Keratinocyte (primary cell): ENCODE results near the gene SPDYE11. TPM values are rescaled to one million over a fixed set of nuclear protein-coding genes. Genes with fewer than 3 reads are reported as not detected.
"Not testable (repeated sequence)": the region's sequence is repeated elsewhere in the genome, so short reads cannot be mapped to it uniquely, and the experiment has no call there.

Experiments
- DNase-seq: peaks from one replicate; pipeline ENCODE4 v3.0.0-alpha.2; 2011; ENCODE audit warnings: low read depth, missing footprints, low spot score
- FAIRE-seq: peaks from 2 replicates; lab custom pipeline; 2011; peaks lifted over from hg19 to GRCh38; lab: Jason Lieb, UNC
- H2AFZ ChIP-seq: 2 replicates; pipeline ENCODE4 v1.6.0; 2012; ENCODE audit warnings: low read length, control low read depth, inconsistent platforms; ENCODE audit not compliant: control insufficient read depth
- H3K27ac ChIP-seq: 2 replicates; pipeline ENCODE4 v1.5.1; 2011; ENCODE audit warnings: low read length; ENCODE audit not compliant: control insufficient read depth, insufficient read depth
- H3K27me3 ChIP-seq: 3 replicates; pipeline ENCODE4 v1.6.0; 2011; ENCODE audit warnings: low read length; ENCODE audit not compliant: control insufficient read depth, insufficient read depth; ENCODE audit errors: extremely low read depth
- H3K36me3 ChIP-seq, 2 experiments: 2 replicates in 1 of 2; 3 replicates in 1 of 2; pipeline ENCODE4 v1.5.1; 2011; ENCODE audit warnings: low read length in 2 of 2, mild to moderate bottlenecking in 1 of 2; ENCODE audit not compliant: control insufficient read depth in 2 of 2, insufficient read depth in 2 of 2; ENCODE audit errors: extremely low read depth in 1 of 2
- H3K4me1 ChIP-seq: 3 replicates; pipeline ENCODE4 v1.5.1; 2011; ENCODE audit warnings: low read length; ENCODE audit not compliant: control insufficient read depth, insufficient read depth; ENCODE audit errors: extremely low read depth
- H3K4me2 ChIP-seq: 3 replicates; pipeline ENCODE4 v1.6.0; 2011; ENCODE audit warnings: low read depth, low read length; ENCODE audit not compliant: control insufficient read depth, insufficient read depth; ENCODE audit errors: extremely low read depth
- H3K4me3 ChIP-seq, 3 experiments: fragments of 200-600 bp in 1 of 3; sonication (generic) in 1 of 3; 2 replicates in 2 of 3; 3 replicates in 1 of 3; pipeline ENCODE4 v1.5.1; 2011 to 2016; ENCODE audit warnings: low read length in 3 of 3, mild to moderate bottlenecking in 3 of 3, control low read depth in 2 of 3, inconsistent platforms in 1 of 3, low read depth in 1 of 3, mixed read lengths in 1 of 3, mixed run types in 1 of 3, moderate library complexity in 1 of 3; ENCODE audit not compliant: control insufficient read depth in 2 of 3, insufficient read depth in 2 of 3; ENCODE audit errors: extremely low read depth in 1 of 3
- H3K79me2 ChIP-seq: 2 replicates; pipeline ENCODE4 v1.6.0; 2012; ENCODE audit warnings: low read length; ENCODE audit not compliant: control insufficient read depth, insufficient read depth
- H3K9ac ChIP-seq: 3 replicates; pipeline ENCODE4 v1.6.0; 2011; ENCODE audit warnings: low read length; ENCODE audit not compliant: control insufficient read depth, insufficient read depth; ENCODE audit errors: extremely low read depth
- H3K9me1 ChIP-seq: 3 replicates; pipeline ENCODE4 v1.6.0; 2011; ENCODE audit warnings: low read length; ENCODE audit not compliant: control insufficient read depth, insufficient read depth; ENCODE audit errors: extremely low read depth
- H3K9me3 ChIP-seq: 2 replicates; pipeline ENCODE4 v1.5.1; 2012; ENCODE audit warnings: low read depth, low read length; ENCODE audit not compliant: control insufficient read depth
- H4K20me1 ChIP-seq: 3 replicates; pipeline ENCODE4 v1.6.0; 2011; ENCODE audit warnings: low read length; ENCODE audit not compliant: control insufficient read depth, insufficient read depth; ENCODE audit errors: extremely low read depth
- dilution Hi-C: fragments of 300-500 bp; cut with MboI; formaldehyde crosslinking; loops from one replicate; pipeline ENCODE4 v1.7.0; 2020; ENCODE audit warnings: low sequenced_read_pairs; ENCODE audit not compliant: extremely low pct_ligation_motif_present
- polyA minus RNA-seq, 3 experiments: library from RNA; depleted of rRNA, polyadenylated mRNA; stranded (reverse); fragments of >200 nt; gene quantifications; 1 replicate in 1 of 3; 2 replicates in 1 of 3; 3 replicates in 1 of 3; pipeline ENCODE4 v1.2.3, GENCODE V29; 2011
- polyA plus RNA-seq, 5 experiments: library from polyadenylated mRNA; depleted of rRNA in 3 of 5; stranded (reverse) in 3 of 5; stranded (forward) in 1 of 5; unstranded in 1 of 5; fragments of >200 nt; gene quantifications; 1 replicate in 1 of 5; 2 replicates in 3 of 5; 3 replicates in 1 of 5; pipeline versions ENCODE4 v1.2.1 to v1.2.3, GENCODE V29; 2011 to 2012; ENCODE audit warnings: missing spikeins in 2 of 5, low read depth in 1 of 5, low replicate concordance in 1 of 5

Gene SPDYE11, protein sequence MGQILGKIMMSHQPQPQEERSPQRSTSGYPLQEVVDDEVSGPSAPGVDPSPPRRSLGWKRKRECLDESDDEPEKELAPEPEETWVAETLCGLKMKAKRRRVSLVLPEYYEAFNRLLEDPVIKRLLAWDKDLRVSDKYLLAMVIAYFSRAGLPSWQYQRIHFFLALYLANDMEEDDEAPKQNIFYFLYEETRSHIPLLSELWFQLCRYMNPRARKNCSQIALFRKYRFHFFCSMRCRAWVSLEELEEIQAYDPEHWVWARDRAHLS
- polyA plus RNA-seq: not detected in 3 replicates
- not detected for polyA plus RNA-seq (2011; ENCODE audit: low read depth)
- not detected in 2 replicates for polyA plus RNA-seq (2011; cell fraction: cytosol; rRNA removed)
- not detected in 2 replicates for polyA plus RNA-seq (2011; cell fraction: nucleus; rRNA removed)
- 0.09 and 0.25 TPM in 2 replicates for polyA plus RNA-seq (2012; ENCODE audit: low replicate concordance)
- polyA minus RNA-seq: not detected in 3 replicates
- not detected for polyA minus RNA-seq (2011; cell fraction: cytosol; rRNA and poly(A)+ RNA removed)
- polyA minus RNA-seq (2011; cell fraction: nucleus; rRNA and poly(A)+ RNA removed): not detected in 2 replicates

DNA sequence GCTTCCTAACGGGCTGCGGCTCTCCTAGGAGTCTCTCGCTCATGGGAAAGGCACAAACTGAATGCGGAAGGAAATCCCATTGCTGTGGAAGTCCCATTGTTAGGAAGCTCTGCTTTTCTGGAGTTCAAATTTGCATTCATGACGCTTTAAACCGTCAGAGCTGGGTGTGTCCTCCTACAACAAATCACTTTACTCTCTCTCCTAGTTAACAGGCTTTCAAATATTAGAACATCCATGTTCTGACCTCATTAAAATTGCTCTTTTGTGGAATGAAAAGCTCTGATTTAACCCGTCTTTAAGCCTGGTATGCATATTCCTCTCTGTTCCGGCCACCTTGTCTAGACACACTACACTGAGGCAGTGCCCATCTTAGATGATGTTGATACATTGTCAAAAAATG is at the start of gene SPDYE11:
Gene SPDYE11, minus strand, starts transcription at position 101 of the 400 bp plus-strand sequence. CDS start 1,800 bp downstream, outside the sequence.
- H3K4me2 ChIP-seq, DNase-seq, H4K20me1 ChIP-seq, H3K9ac ChIP-seq, H3K27me3 ChIP-seq, H3K27ac ChIP-seq, H3K9me1 ChIP-seq, H3K4me3 ChIP-seq, H2AFZ ChIP-seq, H3K9me3 ChIP-seq, H3K4me1 ChIP-seq, H3K79me2 ChIP-seq, FAIRE-seq, dilution Hi-C loops, H3K36me3 ChIP-seq: not testable (repeated sequence)

DNA sequence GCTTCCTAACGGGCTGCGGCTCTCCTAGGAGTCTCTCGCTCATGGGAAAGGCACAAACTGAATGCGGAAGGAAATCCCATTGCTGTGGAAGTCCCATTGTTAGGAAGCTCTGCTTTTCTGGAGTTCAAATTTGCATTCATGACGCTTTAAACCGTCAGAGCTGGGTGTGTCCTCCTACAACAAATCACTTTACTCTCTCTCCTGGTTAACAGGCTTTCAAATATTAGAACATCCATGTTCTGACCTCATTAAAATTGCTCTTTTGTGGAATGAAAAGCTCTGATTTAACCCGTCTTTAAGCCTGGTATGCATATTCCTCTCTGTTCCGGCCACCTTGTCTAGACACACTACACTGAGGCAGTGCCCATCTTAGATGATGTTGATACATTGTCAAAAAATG is 28.2 kb upstream of the SPDYE11 start, which contains the start of gene SPDYE9:
Gene SPDYE9, minus strand, starts transcription at position 101 of the 400 bp plus-strand sequence. CDS start 1,800 bp downstream, outside the sequence.
- FAIRE-seq, dilution Hi-C loops: not testable (repeated sequence)

DNA sequence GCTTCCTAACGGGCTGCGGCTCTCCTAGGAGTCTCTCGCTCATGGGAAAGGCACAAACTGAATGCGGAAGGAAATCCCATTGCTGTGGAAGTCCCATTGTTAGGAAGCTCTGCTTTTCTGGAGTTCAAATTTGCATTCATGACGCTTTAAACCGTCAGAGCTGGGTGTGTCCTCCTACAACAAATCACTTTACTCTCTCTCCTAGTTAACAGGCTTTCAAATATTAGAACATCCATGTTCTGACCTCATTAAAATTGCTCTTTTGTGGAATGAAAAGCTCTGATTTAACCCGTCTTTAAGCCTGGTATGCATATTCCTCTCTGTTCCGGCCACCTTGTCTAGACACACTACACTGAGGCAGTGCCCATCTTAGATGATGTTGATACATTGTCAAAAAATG is 28.0 kb downstream of the SPDYE11 start, which contains the start of gene SPDYE8:
Gene SPDYE8, minus strand, starts transcription at position 101 of the 400 bp plus-strand sequence. CDS start 1,800 bp downstream, outside the sequence.
- H4K20me1 ChIP-seq, H3K9me1 ChIP-seq, H3K4me3 ChIP-seq, H3K4me2 ChIP-seq, H3K27me3 ChIP-seq, H3K9me3 ChIP-seq, H3K9ac ChIP-seq, dilution Hi-C loops, DNase-seq, H2AFZ ChIP-seq, FAIRE-seq, H3K27ac ChIP-seq, H3K79me2 ChIP-seq, H3K4me1 ChIP-seq, H3K36me3 ChIP-seq: not testable (repeated sequence)

More for the DNA sequence above, 28.2 kb upstream of the SPDYE11 start, which contains the start of gene SPDYE9:
- not testable (repeated sequence) for H2AFZ ChIP-seq, H3K4me1 ChIP-seq, H3K79me2 ChIP-seq, H3K4me2 ChIP-seq, H3K4me3 ChIP-seq, DNase-seq, H3K9ac ChIP-seq, H3K27me3 ChIP-seq, H3K9me3 ChIP-seq, H3K36me3 ChIP-seq, H3K9me1 ChIP-seq, H3K27ac ChIP-seq, H4K20me1 ChIP-seq

DNA sequence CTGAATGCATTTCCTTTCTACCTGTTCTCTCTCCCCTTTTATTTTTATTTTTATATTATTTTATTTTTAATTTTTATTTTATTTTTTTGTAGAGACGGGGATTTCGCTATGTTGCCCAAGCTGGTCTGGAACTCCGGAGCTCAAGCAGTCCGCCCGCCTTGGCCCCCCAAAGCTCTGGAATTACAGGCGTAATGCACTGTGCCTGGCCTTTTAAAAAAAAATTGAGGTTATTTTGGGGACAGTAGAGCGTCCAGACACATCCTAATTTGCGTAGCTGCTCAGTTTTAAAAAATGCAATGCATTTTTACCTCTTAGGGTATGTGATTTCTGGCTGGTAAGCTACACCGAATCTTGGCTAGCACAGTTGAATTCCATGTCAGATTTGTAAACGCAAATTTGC is 51.2 kb downstream of the SPDYE11 start:
- H3K79me2 ChIP-seq, H3K4me1 ChIP-seq, H3K36me3 ChIP-seq, H3K27ac ChIP-seq, H4K20me1 ChIP-seq, dilution Hi-C loops, H3K9me3 ChIP-seq, DNase-seq, FAIRE-seq, H3K9me1 ChIP-seq, H3K27me3 ChIP-seq, H2AFZ ChIP-seq: not testable (repeated sequence)
- peak overlapping the region; percentile 31 to 54 (median 42) for H3K4me3 ChIP-seq
- peak overlapping the region; percentile 77 for H3K4me2 ChIP-seq
- peak overlapping the region; percentile 50 for H3K9ac ChIP-seq
